HG03066 (cell line): Measurements from ENCODE around the gene GJA5.
"Not testable (repeated sequence)": the region's sequence is repeated elsewhere in the genome, so short reads cannot be mapped to it uniquely, and the experiment has no call there.

ENCODE experiments used
- ATAC-seq: cut with Tn5 transposase; IDR thresholded peaks from one replicate; pipeline ENCODE4 v1.9.1; 2021; ENCODE audit warnings: low read depth; ENCODE audit not compliant: unreplicated experiment

Gene GJA5

GRCh38 chr1:147735423-147735822 is 25.0 kb downstream of the GJA5 start:
- no peak for ATAC-seq

- not testable (repeated sequence) for ATAC-seq
Measured at GRCh38 chr1:147734291-147734841, 26.0 kb downstream of the GJA5 start.

GRCh38 chr1:147729315-147729714 is 31.1 kb downstream of the GJA5 start:
- no peak for ATAC-seq

GRCh38 chr1:147726168-147726567 is 34.2 kb downstream of the GJA5 start:
- ATAC-seq, result no peak

- no peak for ATAC-seq
Measured at GRCh38 chr1:147725685-147726084, 34.7 kb downstream of the GJA5 start.

- no peak for ATAC-seq
Measured at GRCh38 chr1:147723691-147724323, 36.6 kb downstream of the GJA5 start.

GRCh38 chr1:147722124-147722523 is 38.3 kb downstream of the GJA5 start:
- no peak for ATAC-seq

- ATAC-seq, result no peak
Measured at GRCh38 chr1:147721716-147722115, 38.7 kb downstream of the GJA5 start.

GRCh38 chr1:147720557-147720956 is 39.8 kb downstream of the GJA5 start:
- ATAC-seq, result no peak

GRCh38 chr1:147719711-147720225 is 40.6 kb downstream of the GJA5 start:
- no peak for ATAC-seq

GRCh38 chr1:147719029-147719698 is 41.2 kb downstream of the GJA5 start:
- no peak for ATAC-seq

GRCh38 chr1:147717706-147718097 is 42.7 kb downstream of the GJA5 start:
- no peak for ATAC-seq

GRCh38 chr1:147717051-147717705 is 43.2 kb downstream of the GJA5 start:
- ATAC-seq, result no peak

GRCh38 chr1:147712605-147713004 is 47.8 kb downstream of the GJA5 start:
- ATAC-seq, result no peak
